ENCODE data around the gene ZNF790.

Gene ZNF790

GRCh38 chr19:36837906-36838783 is at the start of gene ZNF790:
TSS of gene ZNF790 (minus strand) at chr19:36838387. CDS start at chr19:36825619, 12,768 bp downstream.
- peak; percentile 98 for DNase-seq

- DNase-seq: peak; percentile 19
Observed at GRCh38 chr19:36876993-36877938, 39.1 kb upstream of the ZNF790 start.

DNA sequence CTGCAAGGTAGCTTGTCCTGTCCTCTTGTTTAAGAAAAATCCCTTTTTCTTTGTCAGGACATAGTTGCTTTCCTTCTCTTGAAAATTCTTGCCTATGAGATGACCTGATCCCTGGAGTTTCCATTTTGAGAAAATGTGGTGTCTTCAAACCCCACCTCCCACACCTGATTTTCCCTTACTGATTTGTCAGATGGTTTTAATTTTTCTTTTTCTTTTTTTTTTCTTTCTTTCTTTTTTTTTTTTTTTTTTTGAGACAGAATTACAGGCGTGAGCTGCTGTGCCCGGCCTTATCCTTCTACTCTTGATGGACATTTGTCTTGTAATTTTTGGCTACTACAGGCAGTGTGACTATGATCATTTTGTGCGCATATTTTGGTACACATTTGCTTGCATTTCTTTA is 13.7 kb upstream of the ZNF790 start:
- DNase-seq: no peak

DNA sequence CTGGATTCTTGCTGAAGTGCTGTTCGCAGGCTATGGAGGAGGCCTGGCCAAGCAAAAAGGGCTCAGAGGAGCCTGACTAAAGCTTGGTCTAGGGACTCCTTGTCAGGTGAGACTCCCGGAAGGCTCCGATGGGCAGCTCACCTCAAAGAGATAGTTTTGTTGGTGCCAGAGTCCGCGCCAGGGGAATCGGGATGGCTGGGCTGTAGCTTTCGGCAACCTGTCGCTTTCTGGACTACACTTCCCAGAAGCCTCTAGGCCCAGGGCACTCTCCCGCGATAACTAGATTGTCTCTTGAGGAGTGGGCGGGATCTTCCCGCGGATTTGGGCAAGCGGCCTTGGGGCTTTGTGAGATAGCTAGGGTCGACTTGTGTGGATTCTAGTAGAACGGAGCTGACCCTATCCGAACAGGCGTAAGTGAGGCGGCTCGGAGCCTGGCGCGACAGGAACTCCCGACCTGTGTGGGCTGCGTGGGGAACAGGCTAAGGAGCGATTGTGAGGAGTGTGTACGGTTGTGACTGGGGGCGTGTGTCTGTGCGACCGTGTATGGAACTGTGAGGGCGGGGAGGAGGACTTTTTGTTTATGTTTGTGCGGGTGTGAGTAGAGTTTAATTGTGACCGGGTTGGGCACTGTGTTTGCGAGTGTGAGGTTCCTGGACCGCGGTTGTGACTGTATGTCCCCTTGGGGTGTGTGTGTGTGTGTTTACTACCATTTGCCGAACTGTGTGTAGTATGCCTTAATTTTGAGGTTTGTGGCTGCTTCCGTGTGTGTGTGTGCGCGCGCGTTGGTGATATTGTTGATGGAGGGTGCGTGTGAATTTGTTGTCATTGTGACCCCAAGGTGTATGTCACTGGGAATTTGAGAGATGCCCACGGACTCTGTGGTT is 12.6 kb upstream of the ZNF790 start, which contains the start of gene ZNF345:
Gene ZNF345, plus strand, starts transcription at position 318 of the 884 bp plus-strand sequence. CDS start 25,955 bp downstream, outside the sequence.
- peak; percentile 97 for DNase-seq

GRCh38 chr19:36849701-36850558 is 11.7 kb upstream of the ZNF790 start:
- DNase-seq: peak; percentile 96

DNA sequence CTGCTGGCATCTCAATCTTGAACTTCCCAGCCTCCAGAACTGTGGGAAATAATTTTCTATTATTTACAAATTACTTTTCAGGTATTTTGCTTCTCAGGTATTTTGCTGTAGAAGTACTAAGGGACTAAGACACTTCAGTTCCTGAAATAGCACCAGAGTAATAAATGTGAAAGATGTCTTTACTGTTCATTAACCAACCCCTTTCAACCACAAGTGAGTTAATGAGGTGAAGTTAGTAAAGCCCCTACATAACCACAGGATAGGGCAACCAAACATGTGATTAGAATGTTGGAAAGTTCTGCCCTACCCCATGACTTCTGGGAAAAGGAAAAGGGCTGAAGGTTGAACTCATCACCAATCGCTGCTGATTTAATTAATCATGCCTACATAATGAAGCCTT is 9.8 kb upstream of the ZNF790 start:
- no peak for DNase-seq

DNA sequence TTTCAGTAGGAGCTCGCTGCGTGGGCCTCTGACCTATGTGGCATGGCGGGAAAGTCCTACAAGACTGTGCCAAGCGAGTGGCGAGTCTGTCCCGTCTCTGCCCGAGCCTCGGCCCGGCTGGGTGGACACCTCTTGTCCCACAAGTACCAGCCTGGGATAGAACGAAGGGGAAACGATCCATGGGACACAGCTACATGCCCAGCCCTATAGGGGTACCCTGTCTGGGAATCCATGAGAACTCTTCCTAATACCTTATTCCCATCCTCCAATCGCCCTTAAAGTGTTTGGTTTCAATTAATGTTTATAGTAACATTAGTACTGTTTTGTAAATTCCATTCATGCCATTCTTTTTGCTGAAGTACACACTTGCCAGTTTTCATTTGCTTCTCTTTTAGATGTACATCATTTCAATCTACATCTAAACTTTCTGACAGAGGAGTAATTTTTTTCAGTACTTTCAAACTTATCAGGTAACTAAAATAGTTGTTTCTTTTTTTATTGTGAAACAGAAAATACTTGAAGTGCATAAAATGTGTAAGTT is 667 bp upstream of the ZNF790 start:
- no peak for DNase-seq

DNA sequence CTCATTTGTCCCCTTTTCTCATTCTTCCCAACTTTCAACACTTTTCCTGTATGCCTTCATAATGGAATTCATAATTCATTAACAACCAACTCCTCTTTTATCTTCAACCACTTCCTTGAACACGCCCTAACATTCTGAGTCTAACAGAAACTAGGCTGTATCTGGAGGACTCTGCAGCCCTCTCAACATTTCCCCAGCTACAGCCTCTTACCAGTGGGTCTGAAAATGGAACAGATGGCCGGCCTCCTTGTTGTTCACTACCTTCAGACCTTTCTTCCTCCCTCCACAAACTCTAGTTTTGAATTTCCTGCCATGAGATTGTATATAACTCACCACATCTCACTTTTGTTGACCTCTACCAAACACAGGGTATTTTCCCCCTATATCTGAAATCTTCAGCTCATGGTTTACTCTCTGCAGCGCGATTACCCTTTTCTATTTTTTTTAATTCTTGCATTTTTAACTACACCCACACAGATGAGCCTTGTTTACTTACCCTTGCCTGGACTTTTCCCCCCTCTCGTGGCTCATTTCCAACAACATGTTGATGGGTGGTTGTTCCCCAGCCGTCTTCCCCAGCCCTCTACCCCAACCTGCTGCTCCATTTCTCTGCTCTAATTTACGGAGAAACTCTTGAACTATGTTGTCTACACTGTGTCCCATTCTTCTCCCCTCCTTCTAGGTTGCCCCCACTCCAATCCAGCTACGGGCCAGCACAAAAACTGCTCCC is 846 bp downstream of the ZNF790 start:
- peak; percentile 74 for DNase-seq

DNA sequence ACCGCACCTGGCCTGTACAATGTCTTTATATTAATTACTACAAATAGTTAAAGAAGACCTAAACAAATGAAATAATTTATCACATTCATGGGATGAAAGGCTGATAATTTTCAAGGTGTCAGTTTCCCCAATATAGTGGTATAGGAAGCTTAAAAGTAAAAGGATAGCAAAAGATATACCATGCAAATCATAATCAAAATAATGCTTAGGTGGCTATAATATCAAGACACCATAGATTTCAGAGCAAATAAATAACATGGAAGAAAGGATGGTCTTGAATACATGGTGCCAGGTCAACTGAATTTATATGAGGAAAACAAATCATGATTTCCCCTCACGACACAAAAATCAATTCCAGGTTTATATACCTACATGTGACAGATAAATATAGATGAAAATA is 4.8 kb downstream of the ZNF790 start:
- DNase-seq: no peak

DNA sequence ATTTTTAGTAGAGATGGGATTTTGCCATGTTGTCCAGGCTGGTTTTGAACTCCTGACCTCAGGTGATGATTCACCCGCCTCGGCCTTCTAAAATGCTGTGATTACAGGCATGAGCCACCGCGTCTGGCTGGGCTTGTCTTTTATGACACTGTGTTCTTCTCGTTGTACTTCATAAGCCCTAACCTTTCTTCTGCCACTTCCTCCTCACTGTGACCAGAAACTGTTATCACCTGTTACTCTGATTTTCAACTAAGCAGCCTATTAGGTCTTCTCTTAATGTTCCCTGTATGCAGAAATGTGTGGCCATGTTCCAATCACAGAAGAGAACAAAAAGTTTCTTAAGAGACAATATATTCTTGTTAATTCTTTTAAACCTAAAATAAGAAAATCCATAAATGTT is 16.4 kb downstream of the ZNF790 start:
- no peak for DNase-seq

- DNase-seq: peak; percentile 19
Observed at GRCh38 chr19:36819130-36819630, 19.0 kb downstream of the ZNF790 start.

DNA sequence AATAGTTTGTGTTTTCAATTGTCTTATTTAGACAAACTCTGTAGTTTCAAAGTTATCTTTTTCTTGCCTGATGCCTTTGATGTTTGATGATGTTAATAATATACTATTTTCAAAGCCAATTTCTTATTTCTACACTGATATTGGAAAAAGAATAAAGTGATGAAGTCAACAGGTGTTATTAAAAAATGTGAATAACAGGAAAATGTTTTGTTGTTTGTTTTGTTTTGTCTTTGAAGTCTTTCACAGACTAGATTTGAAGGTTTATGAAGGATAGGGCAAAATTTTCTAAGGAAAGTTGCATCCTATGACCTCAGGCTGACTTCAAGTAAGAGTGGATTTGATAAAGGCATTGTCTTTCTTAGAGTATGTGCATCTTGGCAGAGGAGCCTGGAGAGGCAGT is 31.2 kb downstream of the ZNF790 start:
- no peak for DNase-seq

DNA sequence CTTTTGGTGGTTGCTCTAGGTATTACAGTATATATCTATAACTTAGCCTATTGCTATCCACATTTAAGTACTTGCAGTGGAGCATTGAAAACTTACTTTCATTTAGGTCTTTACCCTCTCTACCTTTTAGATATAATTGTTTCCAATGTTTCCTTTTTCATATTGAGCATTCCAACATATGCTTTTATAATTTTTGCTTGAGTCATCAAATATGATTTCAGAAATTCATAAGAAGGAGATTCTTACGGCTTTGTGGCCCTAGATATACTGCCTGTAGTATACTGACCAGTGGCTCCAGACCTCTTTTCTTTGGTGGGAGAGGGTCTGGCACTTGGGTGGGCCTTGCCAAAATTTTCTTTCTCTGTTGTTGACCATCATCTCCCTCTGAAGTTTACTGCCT is 32.8 kb downstream of the ZNF790 start:
- peak; percentile 25 for DNase-seq

- DNase-seq: no peak
Observed at GRCh38 chr19:36797786-36798108, 40.4 kb downstream of the ZNF790 start.

DNA sequence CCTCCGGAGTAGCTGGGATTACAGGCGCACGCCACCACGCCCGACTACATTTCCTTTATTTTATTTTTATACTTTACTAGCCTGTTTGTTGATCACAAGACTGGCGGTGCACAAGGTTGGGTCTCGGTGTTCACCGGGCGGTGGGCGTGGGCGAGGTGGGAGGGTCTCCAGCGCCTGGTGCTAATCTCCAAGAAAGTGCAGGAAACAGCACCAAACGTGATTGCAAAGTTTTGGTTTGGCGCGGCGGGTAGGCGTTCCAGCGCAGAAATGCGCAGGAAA is 41.5 kb downstream of the ZNF790 start:
- no peak for DNase-seq

GRCh38 chr19:36791420-36792141 is 46.6 kb downstream of the ZNF790 start:
- DNase-seq: peak; percentile 94

- DNase-seq: no peak
Observed at GRCh38 chr19:36775768-36776167, 62.4 kb downstream of the ZNF790 start.

DNA sequence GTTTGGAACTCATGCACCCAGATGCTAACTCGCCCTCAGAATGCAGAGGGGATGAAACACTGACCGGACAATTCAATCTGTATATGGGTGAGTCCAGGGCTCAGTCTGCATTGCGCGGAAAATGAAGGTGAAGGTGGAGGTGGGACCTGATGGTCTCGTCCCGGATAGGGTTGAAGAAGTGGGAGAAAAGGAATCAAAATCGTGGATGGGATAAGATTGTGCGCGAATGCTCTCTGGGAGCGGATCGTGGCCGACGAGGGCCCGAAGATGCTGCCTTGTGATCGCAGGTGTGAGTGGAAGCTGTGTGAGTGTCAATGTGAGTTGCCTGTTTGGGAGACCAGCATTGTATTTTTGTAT is 65.0 kb downstream of the ZNF790 start:
- no peak for DNase-seq

GRCh38 chr19:36772311-36773222 is 65.6 kb downstream of the ZNF790 start, which contains the start of gene ZNF850:
TSS of gene ZNF850 (minus strand) at chr19:36772807. CDS start at chr19:36762606, 10,201 bp downstream.
- DNase-seq: peak; percentile 99

Measured in DMS53 (cell line).